GM23338 (cell line): ENCODE measurements around the gene SLC9A3. TPM values are rescaled to one million over a fixed set of nuclear protein-coding genes. Genes with fewer than 3 reads are reported as not detected.
"Not testable (repeated sequence)": the region's sequence is repeated elsewhere in the genome, so short reads cannot be mapped to it uniquely, and the experiment has no call there.

ENCODE experiments used
- ATAC-seq: fragments of 200-7000 bp; cut with Tn5 transposase; 3 replicates; pipeline ENCODE4 v1.9.1; 2020
- DNase-seq: peaks from one replicate; pipeline ENCODE4 v3.0.0-alpha.2; 2015; ENCODE audit warnings: low spot score
- H2AFZ ChIP-seq: fragments of 200-600 bp; sonication (generic); 2 replicates; pipeline ENCODE4 v1.8.0; 2016; ENCODE audit warnings: antibody characterized with exemption, mild to moderate bottlenecking, moderate library complexity
- H3F3A ChIP-seq: fragments of 200-600 bp; sonication (generic); replicated peaks from 2 replicates; pipeline ENCODE4 v1.8.0; 2017; ENCODE audit warnings: antibody characterized with exemption, mixed run types, low read depth
- H3K27ac ChIP-seq: fragments of 200-600 bp; sonication (generic); 2 replicates; pipeline ENCODE4 v1.6.1; 2016; ENCODE audit warnings: low read depth
- H3K27me3 ChIP-seq: fragments of 200-600 bp; sonication (generic); 2 replicates; pipeline ENCODE4 v1.8.0; 2016; ENCODE audit warnings: mild to moderate bottlenecking, mixed run types, moderate library complexity; ENCODE audit not compliant: insufficient read depth
- H3K36me3 ChIP-seq: fragments of 200-600 bp; sonication (generic); 2 replicates; pipeline ENCODE4 v1.8.0; 2016; ENCODE audit warnings: mild to moderate bottlenecking; ENCODE audit not compliant: insufficient read depth
- H3K4me1 ChIP-seq: fragments of 200-600 bp; sonication (generic); 2 replicates; pipeline ENCODE4 v1.8.0; 2016; ENCODE audit warnings: mild to moderate bottlenecking, moderate library complexity; ENCODE audit not compliant: insufficient read depth
- H3K4me2 ChIP-seq: fragments of 200-600 bp; sonication (generic); 2 replicates; pipeline ENCODE4 v1.7.1; 2017; ENCODE audit warnings: mixed run types
- H3K4me3 ChIP-seq: fragments of 200-600 bp; sonication (generic); 2 replicates; pipeline ENCODE4 v1.6.1; 2016; ENCODE audit warnings: mixed run types
- H3K79me2 ChIP-seq: fragments of 200-600 bp; sonication (generic); replicated peaks from 2 replicates; pipeline ENCODE4 v1.8.0; 2017; ENCODE audit warnings: mild to moderate bottlenecking; ENCODE audit not compliant: insufficient read depth
- H3K9me2 ChIP-seq: fragments of 200-600 bp; sonication (generic); 2 replicates; pipeline ENCODE4 v1.8.0; 2017; ENCODE audit not compliant: insufficient read depth
- H4K20me1 ChIP-seq: fragments of 200-600 bp; sonication (generic); replicated peaks from 2 replicates; pipeline ENCODE4 v1.8.0; 2017; ENCODE audit warnings: mild to moderate bottlenecking; ENCODE audit not compliant: insufficient read depth
- H3K27ac Mint-ChIP-seq: 2 replicates; pipeline ENCODE4 v1.8.0; 2020; ENCODE audit warnings: inconsistent platforms, mild to moderate bottlenecking, moderate library complexity, mixed read lengths
- H3K27me3 Mint-ChIP-seq: 3 replicates; pipeline ENCODE4 v1.8.0; 2022; ENCODE audit warnings: low read depth, mild to moderate bottlenecking, moderate library complexity, mixed read lengths, inconsistent platforms; ENCODE audit not compliant: insufficient read depth, poor library complexity
- H3K36me3 Mint-ChIP-seq: 3 replicates; pipeline ENCODE4 v1.8.0; 2021; ENCODE audit warnings: low read depth, mild to moderate bottlenecking, inconsistent platforms, moderate library complexity, mixed read lengths
- H3K4me1 Mint-ChIP-seq: 3 replicates; pipeline ENCODE4 v1.8.0; 2020; ENCODE audit warnings: mild to moderate bottlenecking, inconsistent platforms, mixed read lengths
- H3K4me3 Mint-ChIP-seq: 3 replicates; pipeline ENCODE4 v1.8.0; 2021; ENCODE audit warnings: moderate library complexity, mild to moderate bottlenecking, inconsistent platforms, mixed read lengths
- H3K9me3 Mint-ChIP-seq: 3 replicates; pipeline ENCODE4 v1.8.0; 2020; ENCODE audit warnings: moderate library complexity, mild to moderate bottlenecking, inconsistent platforms, mixed read lengths
- ETS1 ChIP-seq: IDR thresholded peaks from 2 replicates; pipeline ENCODE4 v1.6.1; 2016; ENCODE audit warnings: antibody characterized with exemption
- EZH2 ChIP-seq: fragments of 200-600 bp; sonication (generic); IDR thresholded peaks from one replicate; pipeline ENCODE4 v1.8.0; 2017; ENCODE audit warnings: antibody characterized with exemption, mild to moderate bottlenecking, low read depth; ENCODE audit not compliant: unreplicated experiment
- JUNB ChIP-seq: IDR thresholded peaks from one replicate; pipeline ENCODE4 v1.6.1; 2016; ENCODE audit warnings: antibody characterized with exemption; ENCODE audit not compliant: unreplicated experiment
- NANOG ChIP-seq: IDR thresholded peaks from 2 replicates; pipeline ENCODE4 v1.6.1; 2016; ENCODE audit warnings: antibody characterized with exemption, borderline replicate concordance
- POLR2AphosphoS5 ChIP-seq: IDR thresholded peaks from 2 replicates; pipeline ENCODE4 v1.6.1; 2016; ENCODE audit warnings: antibody characterized with exemption, low read depth
- polyA plus RNA-seq: library from polyadenylated mRNA; unstranded; fragments of >200 nt; fragmentation: Nextera tagmentation; extraction: Ambion mirVana; gene quantifications from 2 replicates; pipeline ENCODE4 v1.2.1, GENCODE V29; 2016
- total RNA-seq: library from RNA; depleted of rRNA; stranded (reverse); fragments of >200 nt; shearing (Covaris generic); gene quantifications from 2 replicates; pipeline ENCODE4 v1.2.3, GENCODE V29; 2014

The SLC9A3 gene
- total and polyA plus RNA-seq, 2 experiments from 2014 or later = 0.39 to 3.1 TPM

DNA sequence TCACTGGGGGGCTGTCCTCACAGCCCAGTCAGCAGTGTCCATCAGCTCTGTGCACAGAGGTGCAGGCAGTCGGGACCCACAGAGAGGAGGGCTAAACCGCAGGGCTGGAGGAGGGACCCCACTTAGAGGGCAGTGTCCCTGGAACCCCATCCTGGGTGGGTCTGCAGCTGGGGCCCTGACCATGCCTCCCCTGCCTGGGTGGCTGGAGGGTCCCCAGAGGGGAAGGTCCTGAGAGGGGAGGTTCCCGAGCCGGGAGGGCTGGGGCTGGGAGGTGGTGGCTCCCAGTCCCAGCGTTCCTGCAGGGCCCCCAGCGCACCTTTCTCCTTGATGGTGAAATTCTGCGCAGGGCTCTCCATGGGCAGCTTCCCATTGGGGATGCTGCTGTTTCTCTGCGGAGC lies 48.5 kb downstream of the SLC9A3 start (continued):
- TF ChIP-seq POLR2AphosphoS5 = no peak
- no peak for TF ChIP-seq ETS1
- no peak for TF ChIP-seq JUNB

- peak; percentile 33 for TF ChIP-seq EZH2
- TF ChIP-seq NANOG = no peak
- Mint-ChIP-seq H3K4me1 (peaks cover 8% of the 10 kb centered on the region; the same call in 2 of the 3 replicates), H3K4me3 (peak overlapping the region; percentile 65), H3K27me3 (peaks cover 35% of the 10 kb centered on the region), H3K27ac (no peak overlapping the region), H3K9me3 (no peaks in the 10 kb centered on the region), H3K36me3 (no peaks in the 10 kb centered on the region)
- ATAC-seq = no peak
- H3K4me2 ChIP-seq = peak overlapping the region; percentile 83
- H3K4me1 ChIP-seq = no peaks in the 10 kb centered on the region
- no peaks in the 10 kb centered on the region for H3F3A ChIP-seq
- no peak for DNase-seq
- no peaks in the 10 kb centered on the region for H3K9me2 ChIP-seq
- no peaks in the 10 kb centered on the region for H3K79me2 ChIP-seq
- no peak overlapping the region for H2AFZ ChIP-seq
- H3K27me3 ChIP-seq = peaks cover 34% of the 10 kb centered on the region
- H4K20me1 ChIP-seq = peaks cover 9% of the 10 kb centered on the region; the same call in 1 of the 2 replicates
- no peak overlapping the region for H3K27ac ChIP-seq
- H3K36me3 ChIP-seq = no peaks in the 10 kb centered on the region
- H3K4me3 ChIP-seq = peak overlapping the region; percentile 85
These were observed 49.2 kb downstream of the SLC9A3 start for GRCh38 chr5:474840-475661.

GRCh38 chr5:474232-474839 lies 49.9 kb downstream of the SLC9A3 start:
- Histone ChIP-seq H3K27me3 (peaks cover 34% of the 10 kb centered on the region), H3K4me3 (peak overlapping the region; percentile 85), H3K4me2 (peak overlapping the region; percentile 96)
- Mint-ChIP-seq H3K4me3 (peak overlapping the region; percentile 69; the same call in 2 of the 3 replicates), H3K27me3 (peaks cover 35% of the 10 kb centered on the region)
- not testable (repeated sequence) for DNase-seq, H3F3A ChIP-seq, H3K9me3 Mint-ChIP-seq, H3K9me2 ChIP-seq, H3K27ac Mint-ChIP-seq, H3K27ac ChIP-seq, H3K4me1 Mint-ChIP-seq, H3K36me3 Mint-ChIP-seq, H3K4me1 ChIP-seq, ATAC-seq, H3K36me3 ChIP-seq, H2AFZ ChIP-seq, H4K20me1 ChIP-seq, H3K79me2 ChIP-seq
